ENCODE measurements around the gene TIMM50.
"Not testable (repeated sequence)": the region's sequence is repeated elsewhere in the genome, so short reads cannot be mapped to it uniquely, and the experiment has no call there.

Gene TIMM50

GRCh38 chr19:39470724-39471339 lies 9.8 kb upstream of the TIMM50 start:
- DNase-seq: no peak

- no peak for DNase-seq
These were observed 8.7 kb upstream of the TIMM50 start for GRCh38 chr19:39471756-39472536.

GRCh38 chr19:39472746-39473442 lies 7.7 kb upstream of the TIMM50 start:
- DNase-seq: no peak

GRCh38 chr19:39473443-39473960 lies 7.1 kb upstream of the TIMM50 start:
- DNase-seq: no peak

- peak; percentile 78 to 83 for DNase-seq
These were observed 6.5 kb upstream of the TIMM50 start for GRCh38 chr19:39474139-39474620.

- DNase-seq: no peak
These were observed 4.9 kb upstream of the TIMM50 start for GRCh38 chr19:39475748-39476147.

GRCh38 chr19:39479319-39479801 lies 1.3 kb upstream of the TIMM50 start:
- not testable (repeated sequence) for DNase-seq

- no peak for DNase-seq
These were observed 722 bp upstream of the TIMM50 start for GRCh38 chr19:39479916-39480315.

GRCh38 chr19:39481229-39481545 lies 549 bp downstream of the TIMM50 start:
- no peak for DNase-seq

- DNase-seq: no peak
These were observed 1.0 kb downstream of the TIMM50 start for GRCh38 chr19:39481676-39482075.

GRCh38 chr19:39483141-39483540 lies 2.5 kb downstream of the TIMM50 start:
- DNase-seq: no peak

- no peak for DNase-seq
These were observed 9.1 kb downstream of the TIMM50 start for GRCh38 chr19:39489756-39490155.

- no peak for DNase-seq
These were observed 11.6 kb downstream of the TIMM50 start for GRCh38 chr19:39492225-39492624.

- DNase-seq: no peak
These were observed 12.2 kb downstream of the TIMM50 start for GRCh38 chr19:39492788-39493187.

- no peak for DNase-seq
These were observed 14.0 kb downstream of the TIMM50 start for GRCh38 chr19:39494661-39495060.

GRCh38 chr19:39496063-39496462 lies 15.4 kb downstream of the TIMM50 start:
- DNase-seq: no peak

- DNase-seq: no peak
These were observed 17.0 kb downstream of the TIMM50 start for GRCh38 chr19:39497701-39497995.

GRCh38 chr19:39497996-39498797 lies 17.6 kb downstream of the TIMM50 start:
- peak; percentile 23 to 32 for DNase-seq

- peak; percentile 22 to 37 for DNase-seq
These were observed 18.4 kb downstream of the TIMM50 start, which contains the start of gene DLL3 for GRCh38 chr19:39498798-39499642. Gene DLL3 (plus strand): TSS chr19:39498947. CDS start chr19:39498975, 28 bp downstream.

- no peak for DNase-seq
These were observed 19.3 kb downstream of the TIMM50 start for GRCh38 chr19:39499932-39500331.

GRCh38 chr19:39500543-39500942 lies 19.9 kb downstream of the TIMM50 start:
- no peak for DNase-seq

GRCh38 chr19:39501340-39501739 lies 20.7 kb downstream of the TIMM50 start:
- no peak for DNase-seq

All from stimulated activated CD4-positive, alpha-beta T cell treated with anti-CD3 and anti-CD28 coated beads, Interleukin-2, amount 100 ng/mL, for 24 hours (primary cell).